H9 (cell line): ENCODE results near the gene PGBD5. TPM values are rescaled to one million over a fixed set of nuclear protein-coding genes. Genes with fewer than 3 reads are reported as not detected.

Experiments
- DNase-seq: peaks from one replicate; pipeline ENCODE4 v3.0.0-alpha.2; 2017
- H2AFZ ChIP-seq: one replicate; pipeline ENCODE4 v1.6.1; 2013; ENCODE audit warnings: mild to moderate bottlenecking, low read length, control low read depth, moderate library complexity
- H2AK5ac ChIP-seq: 2 replicates; pipeline ENCODE4 v1.6.1; 2013; ENCODE audit warnings: low read length, control low read depth, mixed read lengths; ENCODE audit not compliant: insufficient read length
- H2BK120ac ChIP-seq: one replicate; pipeline ENCODE4 v1.6.1; 2013; ENCODE audit warnings: low read depth, mild to moderate bottlenecking, low read length, control low read depth, inconsistent platforms; ENCODE audit not compliant: poor library complexity, severe bottlenecking
- H2BK12ac ChIP-seq: 2 replicates; pipeline ENCODE4 v1.6.1; 2013; ENCODE audit warnings: low read length, control low read depth, mixed read lengths, low read depth; ENCODE audit not compliant: insufficient read length
- H2BK15ac ChIP-seq: 2 replicates; pipeline ENCODE4 v1.6.1; 2013; ENCODE audit warnings: low read depth, low read length, control low read depth
- H2BK20ac ChIP-seq: one replicate; pipeline ENCODE4 v1.6.1; 2013; ENCODE audit warnings: low read depth, mild to moderate bottlenecking, low read length, control low read depth, inconsistent platforms; ENCODE audit not compliant: poor library complexity, severe bottlenecking
- H2BK5ac ChIP-seq: 2 replicates; pipeline ENCODE4 v1.6.1; 2013; ENCODE audit warnings: low read length, control low read depth, mixed read lengths; ENCODE audit not compliant: insufficient read length
- H3K14ac ChIP-seq: 2 replicates; pipeline ENCODE4 v1.6.1; 2013; ENCODE audit warnings: low read length, control low read depth; ENCODE audit not compliant: insufficient read depth
- H3K18ac ChIP-seq: 2 replicates; pipeline ENCODE4 v1.6.1; 2013; ENCODE audit warnings: low read depth, mild to moderate bottlenecking, mixed read lengths, low read length, control low read depth; ENCODE audit not compliant: insufficient read length
- H3K23ac ChIP-seq: 2 replicates; pipeline ENCODE4 v1.6.1; 2013; ENCODE audit warnings: low read length, control low read depth, mixed read lengths, low read depth; ENCODE audit not compliant: insufficient read length
- H3K23me2 ChIP-seq: 2 replicates; pipeline ENCODE4 v1.6.1; 2013; ENCODE audit warnings: low read depth, mild to moderate bottlenecking, mixed read lengths, low read length, control low read depth; ENCODE audit not compliant: insufficient read length, poor library complexity, severe bottlenecking
- H3K27ac ChIP-seq: 2 replicates; pipeline ENCODE4 v1.5.1; 2013; ENCODE audit warnings: low read length, control low read depth, mixed read lengths, low read depth; ENCODE audit not compliant: insufficient read length
- H3K27me3 ChIP-seq: 2 replicates; pipeline ENCODE4 v1.6.1; 2013; ENCODE audit warnings: low read length, control low read depth, inconsistent platforms; ENCODE audit not compliant: insufficient read depth
- H3K4ac ChIP-seq: 2 replicates; pipeline ENCODE4 v1.6.1; 2013; ENCODE audit warnings: low read depth, mild to moderate bottlenecking, control low read depth, inconsistent platforms, low read length, moderate library complexity
- H3K4me1 ChIP-seq: 2 replicates; pipeline ENCODE4 v1.6.1; 2013; ENCODE audit warnings: low read length, control low read depth, inconsistent platforms; ENCODE audit not compliant: insufficient read depth
- H3K4me2 ChIP-seq: 2 replicates; pipeline ENCODE4 v1.6.1; 2013; ENCODE audit warnings: low read length, control low read depth, mixed read lengths; ENCODE audit not compliant: insufficient read length, insufficient read depth
- H3K56ac ChIP-seq: 2 replicates; pipeline ENCODE4 v1.6.1; 2013; ENCODE audit warnings: low read depth, mild to moderate bottlenecking, mixed read lengths, low read length, control low read depth; ENCODE audit not compliant: insufficient read length
- H3K79me1 ChIP-seq: 2 replicates; pipeline ENCODE4 v1.6.1; 2013; ENCODE audit warnings: low read depth, mild to moderate bottlenecking, moderate library complexity, low read length, control low read depth, inconsistent platforms; ENCODE audit not compliant: insufficient read depth, poor library complexity, severe bottlenecking
- H3K79me2 ChIP-seq: 2 replicates; pipeline ENCODE4 v1.6.1; 2013; ENCODE audit warnings: low read length, control low read depth, inconsistent platforms; ENCODE audit not compliant: insufficient read depth
- H3K9ac ChIP-seq: 2 replicates; pipeline ENCODE4 v1.6.1; 2013; ENCODE audit warnings: low read length, control low read depth, mixed read lengths; ENCODE audit not compliant: insufficient read length; ENCODE audit errors: extremely low read depth
- H3K9me3 ChIP-seq: one replicate; pipeline ENCODE4 v1.6.1; 2013; ENCODE audit warnings: low read depth, low read length, inconsistent platforms; ENCODE audit not compliant: control insufficient read depth
- H3T11ph ChIP-seq: one replicate; pipeline ENCODE4 v1.6.1; 2013; ENCODE audit warnings: mild to moderate bottlenecking, low read length, control low read depth, inconsistent platforms
- H4K20me1 ChIP-seq: one replicate; pipeline ENCODE4 v1.6.1; 2013; ENCODE audit not compliant: control insufficient read depth, insufficient read length, insufficient read depth
- H4K5ac ChIP-seq: 2 replicates; pipeline ENCODE4 v1.6.1; 2013; ENCODE audit warnings: low read depth, mild to moderate bottlenecking, mixed read lengths, low read length, control low read depth; ENCODE audit not compliant: insufficient read length
- H4K8ac ChIP-seq: replicated peaks from 2 replicates; pipeline ENCODE4 v1.6.1; 2013; ENCODE audit warnings: low read length, control low read depth, mixed read lengths, low read depth; ENCODE audit not compliant: insufficient read length
- H4K91ac ChIP-seq: 2 replicates; pipeline ENCODE4 v1.6.1; 2013; ENCODE audit warnings: low read depth, mild to moderate bottlenecking, moderate library complexity, mixed read lengths, low read length, control low read depth; ENCODE audit not compliant: insufficient read length
- H3K27ac Mint-ChIP-seq, 3 experiments: 2 replicates in 2 of 3; 3 replicates in 1 of 3; pipeline ENCODE4 v1.8.0; 2020 to 2021; ENCODE audit warnings: mixed read lengths in 3 of 3, mild to moderate bottlenecking in 1 of 3, moderate library complexity in 1 of 3
- H3K27me3 Mint-ChIP-seq: 2 replicates; pipeline ENCODE4 v1.8.0; 2021; ENCODE audit warnings: low read depth, mild to moderate bottlenecking, moderate library complexity, mixed read lengths
- H3K36me3 Mint-ChIP-seq, 3 experiments: 2 replicates in 2 of 3; 3 replicates in 1 of 3; pipeline ENCODE4 v1.8.0; 2020 to 2021; ENCODE audit warnings: low read depth in 3 of 3, mixed read lengths in 3 of 3; ENCODE audit not compliant: insufficient read depth in 1 of 3
- H3K4me1 Mint-ChIP-seq, 2 experiments: 2 replicates each; pipeline ENCODE4 v1.8.0; 2020; ENCODE audit warnings: mixed read lengths in 2 of 2
- H3K4me3 Mint-ChIP-seq, 2 experiments: 2 replicates in 1 of 2; 3 replicates in 1 of 2; pipeline ENCODE4 v1.8.0; 2020 to 2021; ENCODE audit warnings: mild to moderate bottlenecking in 2 of 2, mixed read lengths in 2 of 2, moderate library complexity in 1 of 2
- H3K9me3 Mint-ChIP-seq, 2 experiments: 2 replicates in 1 of 2; 3 replicates in 1 of 2; pipeline ENCODE4 v1.8.0; 2020; ENCODE audit warnings: mild to moderate bottlenecking in 2 of 2, mixed read lengths in 2 of 2, moderate library complexity in 1 of 2
- WGBS: extraction: QIAGEN DNeasy Blood & Tissue Kit; methylation state at CpG from one replicate; pipeline ENCODE4 v1.1.7; 2013; ENCODE audit warnings: missing lambda C conversion rate, low lambda C conversion rate, mixed read lengths; ENCODE audit not compliant: insufficient read length; ENCODE audit errors: extremely low coverage; 5-methylcytosine and 5-hydroxymethylcytosine counted together
- total RNA-seq: library from RNA; stranded (reverse); gene quantifications from 2 replicates; pipeline ENCODE4 v1.2.1, GENCODE V29; 2021
- TF ChIP-seq, protein P1 (sequence below): fragments of 200-600 bp; sonication (generic); conservative IDR thresholded peaks from 3 replicates; pipeline ENCODE4 v1.8.0; 2021; ENCODE audit warnings: antibody characterized with exemption, mild to moderate bottlenecking

Gene PGBD5
- total RNA-seq, 1 experiment from 2014 or later: 19.1 TPM

DNA sequence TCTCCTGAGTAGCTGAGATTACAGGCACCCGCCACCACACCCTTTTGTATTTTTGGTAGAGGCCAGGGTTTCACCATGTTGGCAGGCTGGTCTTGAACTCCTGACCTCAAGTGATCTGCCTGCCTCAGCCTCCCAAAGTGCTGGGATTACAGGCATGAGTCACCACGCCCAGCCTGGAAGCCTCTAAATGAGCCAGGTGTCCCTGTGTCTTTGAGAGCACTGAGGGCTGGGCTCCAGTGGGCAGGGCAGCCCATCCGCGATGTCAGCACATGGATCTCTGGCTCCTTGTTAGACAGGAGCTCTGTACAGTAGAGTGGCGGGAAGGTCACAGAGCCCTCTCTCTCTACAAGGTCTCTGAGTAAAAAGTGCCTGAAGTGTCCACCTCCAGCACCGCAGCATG lies 124.3 kb downstream of the PGBD5 start:
- peaks cover 4% of the 10 kb centered on the region; the same call in 1 of the 2 replicates for H3K27me3 Mint-ChIP-seq
- no CpG with 5 or more reads among the region's 6 CpGs for WGBS

More for the DNA sequence above, 124.3 kb downstream of the PGBD5 start:
- H3K23me2 ChIP-seq: no peaks in the 10 kb centered on the region
- no peak overlapping the region for H4K5ac ChIP-seq
- H3K4me1 ChIP-seq: no peaks in the 10 kb centered on the region
- no peak overlapping the region for H4K91ac ChIP-seq
- no peak overlapping the region for H2BK20ac ChIP-seq
- no peak overlapping the region for H3K18ac ChIP-seq
- H3T11ph ChIP-seq: no peak overlapping the region
- TF ChIP-seq, protein P1, sequence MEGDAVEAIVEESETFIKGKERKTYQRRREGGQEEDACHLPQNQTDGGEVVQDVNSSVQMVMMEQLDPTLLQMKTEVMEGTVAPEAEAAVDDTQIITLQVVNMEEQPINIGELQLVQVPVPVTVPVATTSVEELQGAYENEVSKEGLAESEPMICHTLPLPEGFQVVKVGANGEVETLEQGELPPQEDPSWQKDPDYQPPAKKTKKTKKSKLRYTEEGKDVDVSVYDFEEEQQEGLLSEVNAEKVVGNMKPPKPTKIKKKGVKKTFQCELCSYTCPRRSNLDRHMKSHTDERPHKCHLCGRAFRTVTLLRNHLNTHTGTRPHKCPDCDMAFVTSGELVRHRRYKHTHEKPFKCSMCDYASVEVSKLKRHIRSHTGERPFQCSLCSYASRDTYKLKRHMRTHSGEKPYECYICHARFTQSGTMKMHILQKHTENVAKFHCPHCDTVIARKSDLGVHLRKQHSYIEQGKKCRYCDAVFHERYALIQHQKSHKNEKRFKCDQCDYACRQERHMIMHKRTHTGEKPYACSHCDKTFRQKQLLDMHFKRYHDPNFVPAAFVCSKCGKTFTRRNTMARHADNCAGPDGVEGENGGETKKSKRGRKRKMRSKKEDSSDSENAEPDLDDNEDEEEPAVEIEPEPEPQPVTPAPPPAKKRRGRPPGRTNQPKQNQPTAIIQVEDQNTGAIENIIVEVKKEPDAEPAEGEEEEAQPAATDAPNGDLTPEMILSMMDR: no peak
- no peaks in the 10 kb centered on the region for H3K79me2 ChIP-seq
- H2BK5ac ChIP-seq: no peak overlapping the region
- H3K9me3 Mint-ChIP-seq: no peaks in the 10 kb centered on the region
- H2BK120ac ChIP-seq: no peak overlapping the region
- H3K56ac ChIP-seq: no peak overlapping the region
- no peaks in the 10 kb centered on the region for H3K79me1 ChIP-seq
- no peak overlapping the region for H3K14ac ChIP-seq
- H4K8ac ChIP-seq: no peak overlapping the region
- no peak overlapping the region for H3K4me3 Mint-ChIP-seq
- H3K23ac ChIP-seq: no peak overlapping the region
- DNase-seq: no peak
- no peaks in the 10 kb centered on the region for H3K27me3 ChIP-seq
- no peak overlapping the region for H3K27ac ChIP-seq
- no peak overlapping the region for H3K27ac Mint-ChIP-seq
- H4K20me1 ChIP-seq: no peaks in the 10 kb centered on the region
- no peak overlapping the region for H3K9ac ChIP-seq
- no peak overlapping the region for H2BK15ac ChIP-seq
- no peaks in the 10 kb centered on the region for H3K9me3 ChIP-seq
- peaks cover 0 to 3% of the 10 kb centered on the region in 2 experiments; a peak in 2 of 4 replicates for H3K4me1 Mint-ChIP-seq
- no peak overlapping the region for H2BK12ac ChIP-seq
- H3K4me2 ChIP-seq: no peak overlapping the region
- H3K36me3 Mint-ChIP-seq: peaks cover 0 to 2% (median 0%) of the 10 kb centered on the region in 3 experiments; a peak in 1 of 7 replicates
- H3K4ac ChIP-seq: no peak overlapping the region
- H2AFZ ChIP-seq: no peak overlapping the region
- no peak overlapping the region for H2AK5ac ChIP-seq
